Measurements from ENCODE around the gene MCHR1.

MCHR1 gene

GRCh38 chr22:40685406-40685805 lies 6.1 kb downstream of the MCHR1 start:
- Histone ChIP-seq H3K27me3 (ENCODE audit: insufficient read depth, low read length) (peaks cover 18% of the 10 kb centered on the region), H3K36me3 (ENCODE audit: insufficient read depth, low read length) (no peaks in the 10 kb centered on the region), H2AFZ (ENCODE audit: low read depth, low read length) (no peak overlapping the region), H3K4me1 (ENCODE audit: insufficient read depth, low read length) (peaks cover 5% of the 10 kb centered on the region), H3K9me3 (ENCODE audit: low read length) (no peaks in the 10 kb centered on the region), H3K4me3 (ENCODE audit: low read length) (no peak overlapping the region)

DNA sequence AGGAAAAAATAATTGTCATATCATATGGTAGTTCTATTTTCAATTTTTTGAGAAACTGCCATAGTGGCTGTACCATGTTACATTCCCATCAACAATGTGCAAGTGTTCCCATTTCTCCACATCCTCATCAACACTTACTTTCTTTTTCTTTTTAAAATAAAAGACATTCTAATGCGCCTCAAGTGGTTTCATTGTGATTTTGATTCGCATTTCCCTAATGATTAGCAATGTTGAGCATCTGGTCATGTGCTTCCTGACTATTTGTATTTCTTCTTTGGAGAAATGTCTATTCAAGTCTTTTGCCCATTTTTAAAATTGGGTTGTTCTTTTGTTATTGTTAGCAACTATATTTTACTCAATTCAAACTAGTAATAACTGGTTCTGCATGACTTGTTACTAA lies 8.4 kb downstream of the MCHR1 start:
- Histone ChIP-seq H3K9me3 (ENCODE audit: low read length) (no peaks in the 10 kb centered on the region), H3K4me3 (ENCODE audit: low read length) (no peak overlapping the region), H3K4me1 (ENCODE audit: insufficient read depth, low read length) (no peaks in the 10 kb centered on the region), H3K27me3 (ENCODE audit: insufficient read depth, low read length) (peaks cover 15% of the 10 kb centered on the region), H2AFZ (ENCODE audit: low read depth, low read length) (no peak overlapping the region), H3K36me3 (ENCODE audit: insufficient read depth, low read length) (no peaks in the 10 kb centered on the region)

DNA sequence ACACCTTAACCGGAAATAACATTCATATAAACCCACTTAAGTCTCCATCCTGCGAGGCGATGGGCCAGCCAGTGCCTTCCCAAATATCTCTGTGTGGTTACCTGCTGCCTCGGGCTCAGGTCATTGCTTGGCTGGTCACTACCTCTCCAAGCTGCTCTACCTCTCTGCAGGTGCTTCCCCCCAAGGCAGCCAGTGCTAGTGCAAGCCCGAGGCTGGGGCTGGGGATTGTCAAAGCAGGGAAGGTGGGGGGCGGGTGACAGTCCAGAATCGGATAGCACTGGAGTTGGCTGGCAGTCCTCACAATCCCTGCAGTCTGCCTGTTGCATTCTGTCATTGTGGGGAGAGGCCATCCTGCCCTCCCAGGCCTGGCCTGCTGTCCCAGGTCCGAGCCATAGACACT lies 11.1 kb downstream of the MCHR1 start:
- Histone ChIP-seq H3K4me1 (ENCODE audit: insufficient read depth, low read length) (no peaks in the 10 kb centered on the region), H3K9me3 (ENCODE audit: low read length) (no peaks in the 10 kb centered on the region), H3K4me3 (ENCODE audit: low read length) (no peak overlapping the region), H3K27me3 (ENCODE audit: insufficient read depth, low read length) (peaks cover 5% of the 10 kb centered on the region), H3K36me3 (ENCODE audit: insufficient read depth, low read length) (no peaks in the 10 kb centered on the region), H2AFZ (ENCODE audit: low read depth, low read length) (no peak overlapping the region)

GRCh38 chr22:40691532-40691931 lies 12.2 kb downstream of the MCHR1 start:
- Histone ChIP-seq H2AFZ (ENCODE audit: low read depth, low read length) (no peak overlapping the region), H3K4me1 (ENCODE audit: insufficient read depth, low read length) (no peaks in the 10 kb centered on the region), H3K27me3 (ENCODE audit: insufficient read depth, low read length) (peaks cover 4% of the 10 kb centered on the region), H3K4me3 (ENCODE audit: low read length) (no peak overlapping the region), H3K9me3 (ENCODE audit: low read length) (no peaks in the 10 kb centered on the region), H3K36me3 (ENCODE audit: insufficient read depth, low read length) (no peaks in the 10 kb centered on the region)

DNA sequence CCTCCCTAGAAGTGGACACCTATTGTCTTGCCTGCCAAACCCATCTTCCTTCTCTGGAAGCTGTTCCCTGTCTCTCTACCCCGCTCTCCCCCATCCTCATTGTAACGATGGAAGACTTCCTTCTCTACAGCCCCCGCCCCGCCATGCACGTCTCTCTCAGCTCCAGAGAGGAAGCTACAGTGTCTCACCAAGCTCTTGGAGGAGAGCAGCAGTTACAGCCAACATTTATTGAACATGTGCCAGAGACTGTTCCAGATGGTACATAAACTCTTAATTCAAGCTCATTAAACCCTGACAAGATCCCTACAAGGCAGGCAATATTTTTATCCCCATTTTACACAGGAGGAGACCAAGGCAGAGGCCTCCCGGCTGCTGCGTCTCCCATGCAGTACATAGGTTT lies 15.1 kb downstream of the MCHR1 start:
- H3K4me3 ChIP-seq (ENCODE audit: low read length), result no peak overlapping the region
- H2AFZ ChIP-seq (ENCODE audit: low read depth, low read length), result no peak overlapping the region
- H3K9me3 ChIP-seq (ENCODE audit: low read length), result no peaks in the 10 kb centered on the region
- peaks cover 6% of the 10 kb centered on the region for H3K27me3 ChIP-seq (ENCODE audit: insufficient read depth, low read length)
- H3K4me1 ChIP-seq (ENCODE audit: insufficient read depth, low read length), result no peaks in the 10 kb centered on the region
- no peaks in the 10 kb centered on the region for H3K36me3 ChIP-seq (ENCODE audit: insufficient read depth, low read length)

- Histone ChIP-seq H3K4me1 (ENCODE audit: insufficient read depth, low read length) (no peaks in the 10 kb centered on the region), H3K36me3 (ENCODE audit: insufficient read depth, low read length) (no peaks in the 10 kb centered on the region), H3K27me3 (ENCODE audit: insufficient read depth, low read length) (peaks cover 2% of the 10 kb centered on the region), H3K9me3 (ENCODE audit: low read length) (no peaks in the 10 kb centered on the region), H3K4me3 (ENCODE audit: low read length) (no peak overlapping the region), H2AFZ (ENCODE audit: low read depth, low read length) (no peak overlapping the region)
Observed at GRCh38 chr22:40701274-40701673, 22.0 kb downstream of the MCHR1 start.

DNA sequence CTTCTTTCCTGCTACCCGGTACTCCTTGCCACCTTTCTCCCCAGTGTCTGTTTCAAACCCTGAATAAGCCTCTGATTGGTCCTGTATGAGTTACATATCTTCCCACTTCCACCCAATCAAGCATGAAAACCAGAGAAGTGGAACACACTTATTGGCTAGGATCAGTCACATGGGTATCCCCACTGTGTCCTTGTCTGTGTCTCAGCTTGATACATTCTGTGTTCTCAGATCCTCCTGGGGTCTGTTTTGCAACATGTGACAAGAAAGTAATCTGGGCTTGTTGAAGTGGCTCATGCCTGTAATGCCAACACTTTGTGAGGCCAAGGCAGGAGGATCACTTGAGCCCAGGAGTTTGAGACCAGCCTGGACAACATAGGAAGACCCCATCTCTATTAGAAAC lies 23.9 kb downstream of the MCHR1 start:
- H3K9me3 ChIP-seq (ENCODE audit: low read length), result peaks cover 5% of the 10 kb centered on the region
- H3K4me1 ChIP-seq (ENCODE audit: insufficient read depth, low read length), result no peaks in the 10 kb centered on the region
- H3K36me3 ChIP-seq (ENCODE audit: insufficient read depth, low read length), result no peaks in the 10 kb centered on the region
- no peak overlapping the region for H3K4me3 ChIP-seq (ENCODE audit: low read length)
- H2AFZ ChIP-seq (ENCODE audit: low read depth, low read length), result no peak overlapping the region
- peaks cover 2% of the 10 kb centered on the region for H3K27me3 ChIP-seq (ENCODE audit: insufficient read depth, low read length)

DNA sequence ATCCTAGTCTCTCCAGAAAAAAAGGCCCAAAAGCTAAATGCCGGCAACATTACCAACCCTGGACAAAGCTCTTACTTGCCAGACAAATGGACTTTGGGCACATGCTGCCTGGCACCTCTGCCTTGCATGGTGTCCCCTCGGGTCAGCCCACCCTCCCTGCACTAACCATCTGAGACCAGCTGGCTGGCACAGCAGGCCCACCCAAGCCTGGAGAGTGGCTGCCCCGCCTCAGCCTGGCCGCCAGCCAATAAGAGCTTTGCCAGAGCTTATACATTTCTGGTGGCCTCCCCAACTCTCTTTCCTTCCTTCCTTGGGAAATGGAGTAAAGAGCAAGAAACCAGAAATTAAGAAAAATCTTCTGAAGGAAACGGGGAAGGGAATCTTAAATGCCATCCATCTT lies 24.5 kb downstream of the MCHR1 start:
- Histone ChIP-seq H3K27me3 (ENCODE audit: insufficient read depth, low read length) (peaks cover under 1% of the 10 kb centered on the region), H3K4me3 (ENCODE audit: low read length) (no peak overlapping the region), H3K36me3 (ENCODE audit: insufficient read depth, low read length) (no peaks in the 10 kb centered on the region), H3K4me1 (ENCODE audit: insufficient read depth, low read length) (no peaks in the 10 kb centered on the region), H2AFZ (ENCODE audit: low read depth, low read length) (no peak overlapping the region), H3K9me3 (ENCODE audit: low read length) (peaks cover 5% of the 10 kb centered on the region)

- H3K4me1 ChIP-seq (ENCODE audit: insufficient read depth, low read length), result peaks cover 5% of the 10 kb centered on the region
Observed at GRCh38 chr22:40705918-40706682, 26.8 kb downstream of the MCHR1 start.

DNA sequence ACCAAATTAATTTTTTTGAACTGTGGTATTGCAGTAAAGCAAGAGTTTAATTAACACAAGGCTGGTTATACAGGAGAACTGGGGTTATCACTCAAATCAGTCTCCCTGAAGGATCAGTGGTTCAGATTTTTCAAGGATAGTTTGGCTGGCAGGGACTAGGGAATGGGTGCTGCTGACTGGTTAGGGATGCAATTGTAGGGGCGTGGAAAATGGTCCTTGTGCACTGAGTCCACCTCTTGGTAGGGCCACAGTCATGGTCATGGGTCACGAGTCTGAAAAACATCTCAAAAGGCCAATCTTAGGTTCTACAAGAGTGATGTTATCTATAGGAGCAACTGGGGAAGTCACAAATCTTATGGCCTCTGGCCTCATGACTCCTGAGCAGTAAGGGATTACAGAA lies 27.9 kb downstream of the MCHR1 start:
- no peaks in the 10 kb centered on the region for H3K36me3 ChIP-seq (ENCODE audit: insufficient read depth, low read length)
- H3K27me3 ChIP-seq (ENCODE audit: insufficient read depth, low read length), result peaks cover 14% of the 10 kb centered on the region
- H2AFZ ChIP-seq (ENCODE audit: low read depth, low read length), result no peak overlapping the region
- H3K9me3 ChIP-seq (ENCODE audit: low read length), result peaks cover 5% of the 10 kb centered on the region
- peaks cover 10% of the 10 kb centered on the region for H3K4me1 ChIP-seq (ENCODE audit: insufficient read depth, low read length)
- H3K4me3 ChIP-seq (ENCODE audit: low read length), result no peak overlapping the region

More at GRCh38 chr22:40705918-40706682, 26.8 kb downstream of the MCHR1 start:
- no peaks in the 10 kb centered on the region for H3K36me3 ChIP-seq (ENCODE audit: insufficient read depth, low read length)
- H2AFZ ChIP-seq (ENCODE audit: low read depth, low read length), result no peak overlapping the region
- H3K9me3 ChIP-seq (ENCODE audit: low read length), result peaks cover 5% of the 10 kb centered on the region
- H3K27me3 ChIP-seq (ENCODE audit: insufficient read depth, low read length), result peaks cover 9% of the 10 kb centered on the region
- H3K4me3 ChIP-seq (ENCODE audit: low read length), result no peak overlapping the region

- Histone ChIP-seq H3K4me1 (ENCODE audit: insufficient read depth, low read length) (peaks cover 10% of the 10 kb centered on the region), H3K27me3 (ENCODE audit: insufficient read depth, low read length) (peaks cover 14% of the 10 kb centered on the region), H3K36me3 (ENCODE audit: insufficient read depth, low read length) (no peaks in the 10 kb centered on the region), H3K4me3 (ENCODE audit: low read length) (no peak overlapping the region), H2AFZ (ENCODE audit: low read depth, low read length) (no peak overlapping the region), H3K9me3 (ENCODE audit: low read length) (peaks cover 5% of the 10 kb centered on the region)
Observed at GRCh38 chr22:40708177-40708576, 28.9 kb downstream of the MCHR1 start.

DNA sequence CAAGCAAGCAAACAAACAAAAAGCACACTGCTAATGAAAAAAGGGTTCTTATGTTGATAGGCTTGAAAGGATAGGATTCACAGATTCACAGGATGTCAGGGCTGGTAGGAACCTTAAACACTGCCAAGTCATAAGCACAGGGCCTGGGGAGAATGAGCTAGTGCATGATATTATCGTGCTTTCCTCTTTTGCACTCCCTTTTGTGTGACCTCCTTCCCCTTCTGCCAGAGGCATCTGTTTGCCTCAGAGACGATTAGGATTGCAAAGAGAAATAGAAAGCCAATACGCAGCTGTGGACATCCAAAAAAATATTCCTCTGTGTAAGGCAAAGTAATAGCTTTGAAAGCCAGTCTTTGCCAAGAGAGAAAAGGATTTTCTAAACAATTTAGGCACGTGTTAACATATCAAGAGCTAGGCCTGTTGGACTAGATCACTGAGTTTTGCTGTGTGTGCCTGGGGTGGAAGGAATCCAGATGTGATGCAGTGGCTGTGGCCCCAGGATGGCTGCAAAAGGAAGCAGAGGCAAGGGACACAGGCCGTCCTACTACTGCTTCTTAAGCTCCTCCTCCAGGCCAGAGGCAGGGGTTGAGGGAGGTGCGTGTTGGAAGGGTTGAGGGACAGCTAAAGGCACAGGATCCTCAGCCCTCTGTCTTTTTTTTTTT lies 30.6 kb downstream of the MCHR1 start:
- Histone ChIP-seq H3K4me3 (ENCODE audit: low read length) (no peak overlapping the region), H2AFZ (ENCODE audit: low read depth, low read length) (no peak overlapping the region), H3K27me3 (ENCODE audit: insufficient read depth, low read length) (peaks cover 14% of the 10 kb centered on the region), H3K4me1 (ENCODE audit: insufficient read depth, low read length) (peaks cover 22% of the 10 kb centered on the region), H3K9me3 (ENCODE audit: low read length) (peaks cover 5% of the 10 kb centered on the region), H3K36me3 (ENCODE audit: insufficient read depth, low read length) (no peaks in the 10 kb centered on the region)

DNA sequence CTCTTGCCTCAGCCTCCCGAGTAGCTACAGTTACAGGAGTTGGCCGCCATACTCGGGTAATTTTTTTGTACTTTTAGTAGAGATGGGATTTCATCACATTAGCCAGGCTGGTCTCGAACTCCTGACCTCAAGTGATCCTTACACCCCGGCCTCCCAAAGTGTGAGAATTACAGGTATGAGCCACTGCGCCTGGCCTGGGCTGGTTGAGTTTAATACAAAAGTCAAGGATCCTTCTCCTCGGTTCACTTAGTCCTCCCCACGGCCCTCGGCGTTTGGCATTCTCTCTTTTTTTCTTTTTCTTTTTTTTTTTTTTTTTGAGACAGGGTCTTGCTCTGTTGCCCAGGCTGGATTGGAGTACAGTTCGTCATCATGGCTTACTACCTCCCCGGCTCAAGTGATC lies 33.0 kb downstream of the MCHR1 start:
- Histone ChIP-seq H2AFZ (ENCODE audit: low read depth, low read length) (no peak overlapping the region), H3K27me3 (ENCODE audit: insufficient read depth, low read length) (peaks cover 14% of the 10 kb centered on the region), H3K4me1 (ENCODE audit: insufficient read depth, low read length) (peaks cover 26% of the 10 kb centered on the region), H3K36me3 (ENCODE audit: insufficient read depth, low read length) (no peaks in the 10 kb centered on the region), H3K4me3 (ENCODE audit: low read length) (no peak overlapping the region), H3K9me3 (ENCODE audit: low read length) (peaks cover under 1% of the 10 kb centered on the region)

Data from neuron (in vitro differentiated cells).